Mesendoderm (in vitro differentiated cells): Measurements from ENCODE around the gene BRWD1.

Experiments
- DNase-seq: peaks from one replicate; pipeline ENCODE4 v3.0.0; 2013
- H2AK5ac ChIP-seq: 2 replicates; pipeline ENCODE4 v1.6.1; 2013; ENCODE audit warnings: low read length, inconsistent platforms
- H2BK120ac ChIP-seq: 2 replicates; pipeline ENCODE4 v1.6.1; 2013; ENCODE audit warnings: low read depth, mild to moderate bottlenecking, low read length, moderate library complexity, mixed read lengths
- H2BK15ac ChIP-seq: replicated peaks from 2 replicates; pipeline ENCODE4 v1.6.1; 2013; ENCODE audit warnings: low read depth, mild to moderate bottlenecking, moderate library complexity
- H2BK5ac ChIP-seq: 2 replicates; pipeline ENCODE4 v1.6.1; 2013; ENCODE audit warnings: low read length, inconsistent platforms
- H3K18ac ChIP-seq: 2 replicates; pipeline ENCODE4 v1.6.1; 2013; ENCODE audit warnings: mild to moderate bottlenecking, low read length, mixed read lengths
- H3K23ac ChIP-seq: one replicate; pipeline ENCODE4 v1.6.1; 2013; ENCODE audit warnings: low read length
- H3K27ac ChIP-seq: 2 replicates; pipeline ENCODE4 v1.5.1; 2013; ENCODE audit warnings: low read depth, mild to moderate bottlenecking, inconsistent platforms, low read length, moderate library complexity
- H3K27me3 ChIP-seq: 2 replicates; pipeline ENCODE4 v1.6.1; 2013; ENCODE audit warnings: low read length, control low read depth, mild to moderate bottlenecking, inconsistent platforms; ENCODE audit not compliant: insufficient read depth, poor library complexity
- H3K36me3 ChIP-seq: 2 replicates; pipeline ENCODE4 v1.6.1; 2013; ENCODE audit warnings: low read length, inconsistent platforms; ENCODE audit not compliant: control insufficient read depth, insufficient read depth
- H3K4ac ChIP-seq: one replicate; pipeline ENCODE4 v1.6.1; 2013; ENCODE audit warnings: low read depth, mild to moderate bottlenecking, low read length, moderate library complexity
- H3K4me1 ChIP-seq: 2 replicates; pipeline ENCODE4 v1.6.1; 2013; ENCODE audit warnings: low read depth, low read length, inconsistent platforms; ENCODE audit not compliant: control insufficient read depth
- H3K4me2 ChIP-seq: 2 replicates; pipeline ENCODE4 v1.6.1; 2013; ENCODE audit warnings: low read length
- H3K4me3 ChIP-seq: 2 replicates; pipeline ENCODE4 v1.5.1; 2013; ENCODE audit warnings: mild to moderate bottlenecking, low read length
- H3K56ac ChIP-seq: one replicate; pipeline ENCODE4 v1.6.1; 2013; ENCODE audit warnings: low read length
- H3K79me1 ChIP-seq: 2 replicates; pipeline ENCODE4 v1.6.1; 2013; ENCODE audit warnings: low read length, inconsistent platforms
- H3K79me2 ChIP-seq: 2 replicates; pipeline ENCODE4 v1.6.1; 2013; ENCODE audit warnings: mild to moderate bottlenecking, low read length; ENCODE audit not compliant: control insufficient read depth, insufficient read depth
- H3K9ac ChIP-seq: 2 replicates; pipeline ENCODE4 v1.6.1; 2013; ENCODE audit warnings: low read length, inconsistent platforms
- H4K5ac ChIP-seq: one replicate; pipeline ENCODE4 v1.6.1; 2013; ENCODE audit warnings: low read length
- H4K8ac ChIP-seq: one replicate; pipeline ENCODE4 v1.6.1; 2013; ENCODE audit warnings: low read depth, mild to moderate bottlenecking, control low read depth, low read length, moderate library complexity
- WGBS: extraction: QIAGEN DNeasy Blood & Tissue Kit; methylation state at CpG from one replicate; pipeline ENCODE4 v1.1.7; 2013; ENCODE audit warnings: low lambda C conversion rate, missing lambda C conversion rate; ENCODE audit not compliant: insufficient coverage; ENCODE audit errors: extremely low coverage; 5-methylcytosine and 5-hydroxymethylcytosine counted together

BRWD1 gene

GRCh38 chr21:39312112-39313041 is 1.1 kb downstream of the BRWD1 start:
- Histone ChIP-seq H3K23ac (no peak overlapping the region), H3K18ac (peak overlapping the region; percentile 93), H3K56ac (peak overlapping the region; percentile 95), H3K9ac (peak overlapping the region; percentile 87), H2AK5ac (no peak overlapping the region), H2BK15ac (no peak overlapping the region), H4K8ac (no peak overlapping the region), H3K4me3 (peak overlapping the region; percentile 78), H3K4me2 (peak overlapping the region; percentile 46), H3K4ac (peak overlapping the region; percentile 96), H3K79me1 (peaks cover 6% of the 10 kb centered on the region), H2BK5ac (no peak overlapping the region), H3K4me1 (peaks cover 4% of the 10 kb centered on the region), H3K27ac (peak overlapping the region; percentile 84), H2BK120ac (no peak overlapping the region), H3K27me3 (no peaks in the 10 kb centered on the region), H3K79me2 (peaks cover 24% of the 10 kb centered on the region), H4K5ac (no peak overlapping the region), H3K36me3 (no peaks in the 10 kb centered on the region)
- no CpG with 5 or more reads among the region's 65 CpGs for WGBS
- DNase-seq, result peak; percentile 90

- H4K5ac ChIP-seq, result no peak overlapping the region
- H2BK120ac ChIP-seq, result no peak overlapping the region
- H3K4me3 ChIP-seq, result no peak overlapping the region
- no peak overlapping the region for H2AK5ac ChIP-seq
- no peak overlapping the region for H3K4me2 ChIP-seq
- H3K56ac ChIP-seq, result no peak overlapping the region
- no CpG with 5 or more reads among the region's 7 CpGs for WGBS
- DNase-seq, result no peak
- H2BK15ac ChIP-seq, result no peak overlapping the region
- H3K23ac ChIP-seq, result no peak overlapping the region
- H3K79me1 ChIP-seq, result peaks cover 6% of the 10 kb centered on the region
- H2BK5ac ChIP-seq, result no peak overlapping the region
- H3K4me1 ChIP-seq, result peaks cover 4% of the 10 kb centered on the region
- H3K27me3 ChIP-seq, result no peaks in the 10 kb centered on the region
- no peak overlapping the region for H3K18ac ChIP-seq
- H4K8ac ChIP-seq, result no peak overlapping the region
- no peaks in the 10 kb centered on the region for H3K36me3 ChIP-seq
- H3K79me2 ChIP-seq, result peaks cover 24% of the 10 kb centered on the region
- H3K9ac ChIP-seq, result no peak overlapping the region
- H3K27ac ChIP-seq, result no peak overlapping the region
- no peak overlapping the region for H3K4ac ChIP-seq
Observed at GRCh38 chr21:39311164-39311563, 2.3 kb downstream of the BRWD1 start.

- H2BK15ac ChIP-seq, result no peak overlapping the region
- H2AK5ac ChIP-seq, result no peak overlapping the region
- H3K4me2 ChIP-seq, result no peak overlapping the region
- no CpG with 5 or more reads among the region's 1 CpG for WGBS
- no peak overlapping the region for H4K8ac ChIP-seq
- H3K18ac ChIP-seq, result no peak overlapping the region
- no peak overlapping the region for H3K27ac ChIP-seq
- no peak overlapping the region for H3K9ac ChIP-seq
- no peak for DNase-seq
- H4K5ac ChIP-seq, result no peak overlapping the region
- H3K4ac ChIP-seq, result no peak overlapping the region
- no peak overlapping the region for H3K23ac ChIP-seq
- no peak overlapping the region for H2BK120ac ChIP-seq
- peaks cover 3% of the 10 kb centered on the region for H3K79me1 ChIP-seq
- H3K79me2 ChIP-seq, result peaks cover 22% of the 10 kb centered on the region
- H3K4me3 ChIP-seq, result no peak overlapping the region
- no peaks in the 10 kb centered on the region for H3K36me3 ChIP-seq
- H3K27me3 ChIP-seq, result no peaks in the 10 kb centered on the region
- H2BK5ac ChIP-seq, result no peak overlapping the region
- no peaks in the 10 kb centered on the region for H3K4me1 ChIP-seq
- no peak overlapping the region for H3K56ac ChIP-seq
Observed at GRCh38 chr21:39307466-39307865, 6.0 kb downstream of the BRWD1 start.

GRCh38 chr21:39300587-39300986 is 12.8 kb downstream of the BRWD1 start:
- no peak overlapping the region for H3K4me3 ChIP-seq
- H3K27me3 ChIP-seq, result no peaks in the 10 kb centered on the region
- H3K23ac ChIP-seq, result no peak overlapping the region
- H3K9ac ChIP-seq, result no peak overlapping the region
- H3K79me1 ChIP-seq, result peaks cover 10% of the 10 kb centered on the region
- peaks cover 6% of the 10 kb centered on the region for H3K36me3 ChIP-seq
- no peak overlapping the region for H3K56ac ChIP-seq
- no peak overlapping the region for H2BK120ac ChIP-seq
- no peak overlapping the region for H2AK5ac ChIP-seq
- no peak for DNase-seq
- no peaks in the 10 kb centered on the region for H3K4me1 ChIP-seq
- no peak overlapping the region for H2BK5ac ChIP-seq
- no peak overlapping the region for H4K5ac ChIP-seq
- no CpG with 5 or more reads among the region's 3 CpGs for WGBS
- H3K27ac ChIP-seq, result no peak overlapping the region
- H3K4me2 ChIP-seq, result no peak overlapping the region
- peaks cover 9% of the 10 kb centered on the region for H3K79me2 ChIP-seq
- no peak overlapping the region for H3K18ac ChIP-seq
- no peak overlapping the region for H3K4ac ChIP-seq
- H2BK15ac ChIP-seq, result no peak overlapping the region
- no peak overlapping the region for H4K8ac ChIP-seq

GRCh38 chr21:39296891-39297290 is 16.5 kb downstream of the BRWD1 start:
- Histone ChIP-seq H4K8ac (no peak overlapping the region), H2AK5ac (no peak overlapping the region), H3K9ac (no peak overlapping the region), H3K4me3 (no peak overlapping the region), H3K4me1 (no peaks in the 10 kb centered on the region), H3K27me3 (no peaks in the 10 kb centered on the region), H2BK120ac (no peak overlapping the region), H3K79me2 (peaks cover 9% of the 10 kb centered on the region), H3K36me3 (peaks cover 6% of the 10 kb centered on the region), H3K4me2 (no peak overlapping the region), H3K56ac (no peak overlapping the region), H4K5ac (no peak overlapping the region), H3K79me1 (peaks cover 10% of the 10 kb centered on the region), H2BK15ac (no peak overlapping the region), H2BK5ac (no peak overlapping the region), H3K18ac (no peak overlapping the region), H3K4ac (no peak overlapping the region), H3K23ac (no peak overlapping the region), H3K27ac (no peak overlapping the region)
- no CpG with 5 or more reads among the region's 2 CpGs for WGBS
- no peak for DNase-seq
